ENCODE results near the gene MYO1H. TPM values are rescaled to one million over a fixed set of nuclear protein-coding genes. Genes with fewer than 3 reads are reported as not detected.

Gene MYO1H
- total RNA-seq, 1 donor from 2014 or later: not detected

- Mint-ChIP-seq H3K27ac (peak overlapping the region; percentile 85), H3K4me1 (peaks cover 27% of the 10 kb centered on the region), H3K27me3 (ENCODE audit: insufficient read depth, low read depth) (peaks cover 5% of the 10 kb centered on the region), H3K9me3 (peaks cover 4% of the 10 kb centered on the region), H3K36me3 (peaks cover 4% of the 10 kb centered on the region), H3K4me3 (no peak overlapping the region)
- Histone ChIP-seq H3K27ac (no peak overlapping the region), H4K20me1 (ENCODE audit: low read depth) (no peaks in the 10 kb centered on the region), H3K27me3 (no peaks in the 10 kb centered on the region), H3K9ac (no peak overlapping the region), H3K79me2 (ENCODE audit: low read depth) (no peaks in the 10 kb centered on the region), H3K4me2 (no peak overlapping the region), H3K9me3 (ENCODE audit: low read depth) (no peaks in the 10 kb centered on the region), H3K4me1 (no peaks in the 10 kb centered on the region), H3K36me3 (no peaks in the 10 kb centered on the region), H3K4me3 (no peak overlapping the region), H3F3A (ENCODE audit: low read depth) (no peaks in the 10 kb centered on the region), H2AFZ (replicated peaks) (no peak overlapping the region)
- TF ChIP-seq EZH2 (IDR thresholded peaks at IDR 0.05) (no peak), CTCF (IDR thresholded peaks at IDR 0.05) (peak; percentile 49)
- DNase-seq (ENCODE audit: low spot score): peak; percentile 27
Measured at GRCh38 chr12:109433618-109434017, 85.9 kb downstream of the MYO1H start.

GRCh38 chr12:109434582-109434981 is 86.9 kb downstream of the MYO1H start:
- no peaks in the 10 kb centered on the region for H3K9me3 ChIP-seq (ENCODE audit: low read depth)
- peaks cover 27% of the 10 kb centered on the region for H3K4me1 Mint-ChIP-seq
- no peak overlapping the region for H2AFZ ChIP-seq (replicated peaks)
- H3K9ac ChIP-seq: no peak overlapping the region
- no peak overlapping the region for H3K27ac ChIP-seq
- no peak overlapping the region for H3K4me3 ChIP-seq
- H3K27me3 Mint-ChIP-seq (ENCODE audit: insufficient read depth, low read depth): peaks cover 8% of the 10 kb centered on the region
- no peak for DNase-seq (ENCODE audit: low spot score)
- TF ChIP-seq CTCF (IDR thresholded peaks at IDR 0.05) (no peak), EZH2 (IDR thresholded peaks at IDR 0.05) (no peak), EZH2phosphoT487 (IDR thresholded peaks at IDR 0.05) (no peak)
- H3K4me1 ChIP-seq: no peaks in the 10 kb centered on the region
- peaks cover 4% of the 10 kb centered on the region for H3K9me3 Mint-ChIP-seq
- H3K36me3 ChIP-seq: no peaks in the 10 kb centered on the region
- H3K27me3 ChIP-seq: no peaks in the 10 kb centered on the region
- no peak overlapping the region for H3K4me3 Mint-ChIP-seq
- H4K20me1 ChIP-seq (ENCODE audit: low read depth): no peaks in the 10 kb centered on the region
- no peaks in the 10 kb centered on the region for H3F3A ChIP-seq (ENCODE audit: low read depth)
- no peak overlapping the region for H3K27ac Mint-ChIP-seq
- no peaks in the 10 kb centered on the region for H3K79me2 ChIP-seq (ENCODE audit: low read depth)
- peaks cover 3% of the 10 kb centered on the region for H3K36me3 Mint-ChIP-seq
- H3K4me2 ChIP-seq: no peak overlapping the region

- H3K79me2 ChIP-seq (ENCODE audit: low read depth): no peaks in the 10 kb centered on the region
- no peak for DNase-seq (ENCODE audit: low spot score)
- peaks cover 3% of the 10 kb centered on the region for H3K36me3 Mint-ChIP-seq
- no peaks in the 10 kb centered on the region for H4K20me1 ChIP-seq (ENCODE audit: low read depth)
- H3K27me3 Mint-ChIP-seq (ENCODE audit: insufficient read depth, low read depth): peaks cover 8% of the 10 kb centered on the region
- no peaks in the 10 kb centered on the region for H3K9me3 ChIP-seq (ENCODE audit: low read depth)
- no peaks in the 10 kb centered on the region for H3F3A ChIP-seq (ENCODE audit: low read depth)
- no peak overlapping the region for H2AFZ ChIP-seq (replicated peaks)
- H3K9ac ChIP-seq: no peak overlapping the region
- no peak overlapping the region for H3K4me2 ChIP-seq
- H3K36me3 ChIP-seq: no peaks in the 10 kb centered on the region
- H3K27ac ChIP-seq: no peak overlapping the region
- peak overlapping the region; percentile 76 for H3K27ac Mint-ChIP-seq
- no peaks in the 10 kb centered on the region for H3K4me1 ChIP-seq
- H3K4me3 ChIP-seq: no peak overlapping the region
- H3K9me3 Mint-ChIP-seq: no peaks in the 10 kb centered on the region
- no peaks in the 10 kb centered on the region for H3K27me3 ChIP-seq
- no peak overlapping the region for H3K4me3 Mint-ChIP-seq
- H3K4me1 Mint-ChIP-seq: peaks cover 31% of the 10 kb centered on the region
- TF ChIP-seq CTCF (IDR thresholded peaks at IDR 0.05) (no peak), EZH2 (IDR thresholded peaks at IDR 0.05) (no peak), EZH2phosphoT487 (IDR thresholded peaks at IDR 0.05) (no peak)
Measured at GRCh38 chr12:109435428-109436187, 87.9 kb downstream of the MYO1H start.

Measured in neural progenitor cell (in vitro differentiated cells).